Measurements from ENCODE around the gene MLNR.

Gene MLNR

GRCh38 chr13:49213539-49213938, 6.6 kb upstream of the MLNR start:
- ATAC-seq, result no peak
- TF ChIP-seq ZNF565 (CRISPR knock-in tag; conservative IDR thresholded peaks at IDR 0.05; ENCODE audit: low read depth), result no peak
- no peak for TF ChIP-seq ZNF70 (CRISPR knock-in tag; IDR thresholded peaks at IDR 0.05)
- TF ChIP-seq GLIS3 (CRISPR knock-in tag; IDR thresholded peaks at IDR 0.05), result no peak
- no peak for TF ChIP-seq ZC3H10 (CRISPR knock-in tag; IDR thresholded peaks at IDR 0.05)
- no peak for TF ChIP-seq TCF4 (CRISPR knock-in tag; IDR thresholded peaks at IDR 0.05; ENCODE audit: borderline replicate concordance)
- TF ChIP-seq, protein P1, sequence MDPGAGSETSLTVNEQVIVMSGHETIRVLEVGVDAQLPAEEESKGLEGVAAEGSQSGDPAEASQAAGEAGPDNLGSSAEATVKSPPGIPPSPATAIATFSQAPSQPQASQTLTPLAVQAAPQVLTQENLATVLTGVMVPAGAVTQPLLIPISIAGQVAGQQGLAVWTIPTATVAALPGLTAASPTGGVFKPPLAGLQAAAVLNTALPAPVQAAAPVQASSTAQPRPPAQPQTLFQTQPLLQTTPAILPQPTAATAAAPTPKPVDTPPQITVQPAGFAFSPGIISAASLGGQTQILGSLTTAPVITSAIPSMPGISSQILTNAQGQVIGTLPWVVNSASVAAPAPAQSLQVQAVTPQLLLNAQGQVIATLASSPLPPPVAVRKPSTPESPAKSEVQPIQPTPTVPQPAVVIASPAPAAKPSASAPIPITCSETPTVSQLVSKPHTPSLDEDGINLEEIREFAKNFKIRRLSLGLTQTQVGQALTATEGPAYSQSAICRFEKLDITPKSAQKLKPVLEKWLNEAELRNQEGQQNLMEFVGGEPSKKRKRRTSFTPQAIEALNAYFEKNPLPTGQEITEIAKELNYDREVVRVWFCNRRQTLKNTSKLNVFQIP (CRISPR knock-in tag; IDR thresholded peaks at IDR 0.05; ENCODE audit: borderline replicate concordance, low read depth), result no peak
- TF ChIP-seq ZNF8 (CRISPR knock-in tag; IDR thresholded peaks at IDR 0.05), result no peak
- TF ChIP-seq SNAI2 (CRISPR knock-in tag; IDR thresholded peaks at IDR 0.05), result no peak
- no peak for TF ChIP-seq ISL1 (CRISPR knock-in tag; IDR thresholded peaks at IDR 0.05)
- TF ChIP-seq PPARA (CRISPR knock-in tag; IDR thresholded peaks at IDR 0.05; ENCODE audit: borderline replicate concordance), result no peak
- TF ChIP-seq ZFP30 (CRISPR knock-in tag; IDR thresholded peaks at IDR 0.05), result no peak
- TF ChIP-seq TSHZ2 (CRISPR knock-in tag; IDR thresholded peaks at IDR 0.05), result no peak
- TF ChIP-seq TOX (CRISPR knock-in tag; IDR thresholded peaks at IDR 0.05; ENCODE audit: borderline replicate concordance), result no peak
- no peak for TF ChIP-seq ARNTL (CRISPR knock-in tag; IDR thresholded peaks at IDR 0.05; ENCODE audit: borderline replicate concordance, low read depth)

DNA sequence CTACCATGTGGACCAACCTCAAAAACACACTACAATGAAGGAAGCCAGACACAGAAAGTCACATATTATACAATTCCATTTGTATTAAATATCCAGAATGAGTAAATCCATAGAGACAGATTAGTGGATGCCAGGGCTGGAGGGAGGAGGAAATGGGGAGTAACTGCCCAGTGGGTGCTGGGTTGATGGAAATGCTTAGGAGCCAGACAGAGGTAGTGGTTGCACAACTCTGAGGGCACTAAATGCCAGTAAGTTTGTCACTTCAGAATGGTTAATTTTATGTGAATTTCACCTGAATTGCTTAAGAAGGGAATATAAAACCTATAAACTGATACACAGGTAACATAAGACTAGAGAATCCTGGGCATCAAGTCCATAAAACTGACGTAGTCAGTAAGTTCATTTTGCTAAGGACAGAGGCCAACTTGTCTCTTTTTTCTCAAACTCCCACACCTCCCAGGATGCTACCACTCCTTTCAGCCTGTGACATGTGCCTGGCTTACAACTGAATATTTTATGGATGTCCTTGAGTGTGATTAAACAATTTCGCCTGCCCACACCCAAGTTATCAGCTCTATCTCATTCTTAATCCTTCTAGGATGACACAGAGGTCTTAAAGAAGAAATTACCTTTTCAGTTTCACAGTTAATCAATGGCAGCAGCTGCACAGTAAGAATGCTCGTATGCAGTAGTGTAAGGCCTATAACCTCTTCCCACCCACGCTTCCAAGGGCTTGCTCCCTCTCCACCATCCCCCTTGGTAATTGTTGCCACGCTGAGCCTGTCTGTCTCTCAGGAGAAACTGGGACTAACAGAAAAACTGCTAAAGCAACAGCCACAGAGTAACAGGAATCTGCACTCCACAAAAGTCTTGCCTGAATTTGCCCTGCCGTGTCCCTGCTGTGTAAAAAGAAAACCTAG, 5.9 kb upstream of the MLNR start:
- TF ChIP-seq ZFP3 (CRISPR knock-in tag; IDR thresholded peaks at IDR 0.05) (no peak), ZFP30 (CRISPR knock-in tag; IDR thresholded peaks at IDR 0.05) (no peak), ZC3H10 (CRISPR knock-in tag; IDR thresholded peaks at IDR 0.05) (no peak), ZNF565 (CRISPR knock-in tag; conservative IDR thresholded peaks at IDR 0.05; ENCODE audit: low read depth) (no peak), RARB (CRISPR knock-in tag; IDR thresholded peaks at IDR 0.05) (no peak), ARNTL (CRISPR knock-in tag; IDR thresholded peaks at IDR 0.05; ENCODE audit: borderline replicate concordance, low read depth) (no peak), GLIS3 (CRISPR knock-in tag; IDR thresholded peaks at IDR 0.05) (no peak), ZNF8 (CRISPR knock-in tag; IDR thresholded peaks at IDR 0.05) (no peak), TSHZ2 (CRISPR knock-in tag; IDR thresholded peaks at IDR 0.05) (no peak), ZNF70 (CRISPR knock-in tag; IDR thresholded peaks at IDR 0.05) (no peak), TOX (CRISPR knock-in tag; IDR thresholded peaks at IDR 0.05; ENCODE audit: borderline replicate concordance) (no peak), BACH2 (CRISPR knock-in tag; IDR thresholded peaks at IDR 0.05; ENCODE audit: borderline replicate concordance) (no peak), SNAI2 (CRISPR knock-in tag; IDR thresholded peaks at IDR 0.05) (no peak), PPARA (CRISPR knock-in tag; IDR thresholded peaks at IDR 0.05; ENCODE audit: borderline replicate concordance) (no peak), CSDC2 (CRISPR knock-in tag; IDR thresholded peaks at IDR 0.05) (no peak), ISL1 (CRISPR knock-in tag; IDR thresholded peaks at IDR 0.05) (no peak)
- TF ChIP-seq, protein P1 (CRISPR knock-in tag; IDR thresholded peaks at IDR 0.05; ENCODE audit: borderline replicate concordance, low read depth), result no peak
- TF ChIP-seq, protein P2, sequence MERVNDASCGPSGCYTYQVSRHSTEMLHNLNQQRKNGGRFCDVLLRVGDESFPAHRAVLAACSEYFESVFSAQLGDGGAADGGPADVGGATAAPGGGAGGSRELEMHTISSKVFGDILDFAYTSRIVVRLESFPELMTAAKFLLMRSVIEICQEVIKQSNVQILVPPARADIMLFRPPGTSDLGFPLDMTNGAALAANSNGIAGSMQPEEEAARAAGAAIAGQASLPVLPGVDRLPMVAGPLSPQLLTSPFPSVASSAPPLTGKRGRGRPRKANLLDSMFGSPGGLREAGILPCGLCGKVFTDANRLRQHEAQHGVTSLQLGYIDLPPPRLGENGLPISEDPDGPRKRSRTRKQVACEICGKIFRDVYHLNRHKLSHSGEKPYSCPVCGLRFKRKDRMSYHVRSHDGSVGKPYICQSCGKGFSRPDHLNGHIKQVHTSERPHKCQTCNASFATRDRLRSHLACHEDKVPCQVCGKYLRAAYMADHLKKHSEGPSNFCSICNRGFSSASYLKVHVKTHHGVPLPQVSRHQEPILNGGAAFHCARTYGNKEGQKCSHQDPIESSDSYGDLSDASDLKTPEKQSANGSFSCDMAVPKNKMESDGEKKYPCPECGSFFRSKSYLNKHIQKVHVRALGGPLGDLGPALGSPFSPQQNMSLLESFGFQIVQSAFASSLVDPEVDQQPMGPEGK (CRISPR knock-in tag; IDR thresholded peaks at IDR 0.05; ENCODE audit: borderline replicate concordance), result no peak
- peak; percentile 25; the same call in 2 of the 3 replicates for ATAC-seq
